Keratinocyte (primary cell): ENCODE results near the gene NUDT21. TPM values are rescaled to one million over a fixed set of nuclear protein-coding genes. Genes with fewer than 3 reads are reported as not detected.

ENCODE experiments used
- DNase-seq: peaks from one replicate; pipeline ENCODE4 v3.0.0-alpha.2; 2011; ENCODE audit warnings: low read depth, missing footprints, low spot score
- FAIRE-seq: peaks from 2 replicates; lab custom pipeline; 2011; peaks lifted over from hg19 to GRCh38; lab: Jason Lieb, UNC
- H2AFZ ChIP-seq: 2 replicates; pipeline ENCODE4 v1.6.0; 2012; ENCODE audit warnings: low read length, control low read depth, inconsistent platforms; ENCODE audit not compliant: control insufficient read depth
- H3K27ac ChIP-seq: 2 replicates; pipeline ENCODE4 v1.5.1; 2011; ENCODE audit warnings: low read length; ENCODE audit not compliant: control insufficient read depth, insufficient read depth
- H3K27me3 ChIP-seq: 3 replicates; pipeline ENCODE4 v1.6.0; 2011; ENCODE audit warnings: low read length; ENCODE audit not compliant: control insufficient read depth, insufficient read depth; ENCODE audit errors: extremely low read depth
- H3K36me3 ChIP-seq, 2 experiments: 2 replicates in 1 of 2; 3 replicates in 1 of 2; pipeline ENCODE4 v1.5.1; 2011; ENCODE audit warnings: low read length in 2 of 2, mild to moderate bottlenecking in 1 of 2; ENCODE audit not compliant: control insufficient read depth in 2 of 2, insufficient read depth in 2 of 2; ENCODE audit errors: extremely low read depth in 1 of 2
- H3K4me1 ChIP-seq: 3 replicates; pipeline ENCODE4 v1.5.1; 2011; ENCODE audit warnings: low read length; ENCODE audit not compliant: control insufficient read depth, insufficient read depth; ENCODE audit errors: extremely low read depth
- H3K4me2 ChIP-seq: 3 replicates; pipeline ENCODE4 v1.6.0; 2011; ENCODE audit warnings: low read depth, low read length; ENCODE audit not compliant: control insufficient read depth, insufficient read depth; ENCODE audit errors: extremely low read depth
- H3K4me3 ChIP-seq, 3 experiments: fragments of 200-600 bp in 1 of 3; sonication (generic) in 1 of 3; 2 replicates in 2 of 3; 3 replicates in 1 of 3; pipeline ENCODE4 v1.5.1; 2011 to 2016; ENCODE audit warnings: low read length in 3 of 3, mild to moderate bottlenecking in 3 of 3, control low read depth in 2 of 3, inconsistent platforms in 1 of 3, low read depth in 1 of 3, mixed read lengths in 1 of 3, mixed run types in 1 of 3, moderate library complexity in 1 of 3; ENCODE audit not compliant: control insufficient read depth in 2 of 3, insufficient read depth in 2 of 3; ENCODE audit errors: extremely low read depth in 1 of 3
- H3K79me2 ChIP-seq: 2 replicates; pipeline ENCODE4 v1.6.0; 2012; ENCODE audit warnings: low read length; ENCODE audit not compliant: control insufficient read depth, insufficient read depth
- H3K9ac ChIP-seq: 3 replicates; pipeline ENCODE4 v1.6.0; 2011; ENCODE audit warnings: low read length; ENCODE audit not compliant: control insufficient read depth, insufficient read depth; ENCODE audit errors: extremely low read depth
- H3K9me1 ChIP-seq: 3 replicates; pipeline ENCODE4 v1.6.0; 2011; ENCODE audit warnings: low read length; ENCODE audit not compliant: control insufficient read depth, insufficient read depth; ENCODE audit errors: extremely low read depth
- H3K9me3 ChIP-seq: 2 replicates; pipeline ENCODE4 v1.5.1; 2012; ENCODE audit warnings: low read depth, low read length; ENCODE audit not compliant: control insufficient read depth
- H4K20me1 ChIP-seq: 3 replicates; pipeline ENCODE4 v1.6.0; 2011; ENCODE audit warnings: low read length; ENCODE audit not compliant: control insufficient read depth, insufficient read depth; ENCODE audit errors: extremely low read depth
- CTCF ChIP-seq, 3 experiments: IDR thresholded peaks in 1 of 3; conservative IDR thresholded peaks in 1 of 3; optimal IDR thresholded peaks in 1 of 3; 2 replicates in 2 of 3; 3 replicates in 1 of 3; pipeline versions ENCODE3 to v1.5.1; 2011; ENCODE audit warnings: low read length in 3 of 3, mild to moderate bottlenecking in 3 of 3, moderate library complexity in 2 of 3, control low read depth in 1 of 3, inconsistent platforms in 1 of 3; ENCODE audit not compliant: insufficient read depth in 2 of 3; ENCODE audit errors: extremely low read depth in 1 of 3
- EZH2 ChIP-seq: IDR thresholded peaks from one replicate; pipeline ENCODE4 v1.6.1; 2012; ENCODE audit warnings: inconsistent platforms, mild to moderate bottlenecking, low read length, moderate library complexity
- dilution Hi-C: fragments of 300-500 bp; cut with MboI; formaldehyde crosslinking; loops from one replicate; pipeline ENCODE4 v1.7.0; 2020; ENCODE audit warnings: low sequenced_read_pairs; ENCODE audit not compliant: extremely low pct_ligation_motif_present
- polyA plus RNA-seq, 5 experiments: library from polyadenylated mRNA; depleted of rRNA in 3 of 5; stranded (reverse) in 3 of 5; stranded (forward) in 1 of 5; unstranded in 1 of 5; fragments of >200 nt; gene quantifications; 1 replicate in 1 of 5; 2 replicates in 3 of 5; 3 replicates in 1 of 5; pipeline versions ENCODE4 v1.2.1 to v1.2.3, GENCODE V29; 2011 to 2012; ENCODE audit warnings: missing spikeins in 2 of 5, low read depth in 1 of 5, low replicate concordance in 1 of 5

The NUDT21 gene
- polyA plus RNA-seq, 1 donor (not counting 4 experiments of a cell fraction or from before 2014, with no cell fraction given), result 98.2 TPM

GRCh38 chr16:56423584-56424403 is 27.3 kb downstream of the NUDT21 start:
- Histone ChIP-seq H2AFZ (no peak overlapping the region), H3K4me1 (peaks cover 32% of the 10 kb centered on the region), H3K79me2 (peaks cover 48% of the 10 kb centered on the region), H3K27ac (peak overlapping the region; percentile 70), H3K9ac (peak overlapping the region; percentile 74), H3K4me3 (peak overlapping the region; percentile 63 to 75 (median 73)), H3K36me3 (no peaks in the 10 kb centered on the region), H3K27me3 (no peaks in the 10 kb centered on the region), H3K9me3 (no peaks in the 10 kb centered on the region), H3K4me2 (peak overlapping the region; percentile 73), H4K20me1 (no peaks in the 10 kb centered on the region), H3K9me1 (no peaks in the 10 kb centered on the region)
- DNase-seq (no peak), FAIRE-seq (peak; percentile 62)
- dilution Hi-C loops, result no loop called here
- TF ChIP-seq EZH2, result no peak
- TF ChIP-seq CTCF (optimal IDR thresholded peaks at IDR 0.05 in 1 of 3, IDR thresholded peaks at IDR 0.05 in 1 of 3, conservative IDR thresholded peaks at IDR 0.05 in 1 of 3; ENCODE audit: extremely low read depth in 1 of 3, insufficient read depth in 2 of 3, low read length in 3 of 3), result no peak

- no peak overlapping the region for H3K9ac ChIP-seq
- no peaks in the 10 kb centered on the region for H3K9me1 ChIP-seq
- H3K9me3 ChIP-seq, result no peaks in the 10 kb centered on the region
- H3K79me2 ChIP-seq, result peaks cover 55% of the 10 kb centered on the region
- no peak for DNase-seq
- H3K36me3 ChIP-seq, result no peaks in the 10 kb centered on the region
- TF ChIP-seq CTCF (optimal IDR thresholded peaks at IDR 0.05 in 1 of 3, IDR thresholded peaks at IDR 0.05 in 1 of 3, conservative IDR thresholded peaks at IDR 0.05 in 1 of 3; ENCODE audit: extremely low read depth in 1 of 3, insufficient read depth in 2 of 3, low read length in 3 of 3) (no peak), EZH2 (no peak)
- FAIRE-seq, result no peak
- no peak overlapping the region for H2AFZ ChIP-seq
- dilution Hi-C loops, result no loop called here
- peaks cover 32% of the 10 kb centered on the region for H3K4me1 ChIP-seq
- peak overlapping the region in 1 of 3 experiments; percentile 39 for H3K4me3 ChIP-seq
- peak overlapping the region; percentile 33 for H3K4me2 ChIP-seq
- no peaks in the 10 kb centered on the region for H3K27me3 ChIP-seq
- no peak overlapping the region for H3K27ac ChIP-seq
- no peaks in the 10 kb centered on the region for H4K20me1 ChIP-seq
These were observed 28.2 kb downstream of the NUDT21 start for GRCh38 chr16:56422896-56423441.
